GM23248 (cell line): ENCODE measurements around the gene SPSB3.

ENCODE experiments used
- EZH2 ChIP-seq: fragments of 200-600 bp; sonication (generic); IDR thresholded peaks from 2 replicates; pipeline ENCODE4 v1.6.1; 2018; ENCODE audit warnings: antibody characterized with exemption, mild to moderate bottlenecking; ENCODE audit not compliant: insufficient read depth, poor library complexity, severe bottlenecking
- EZH2phosphoT487 ChIP-seq: fragments of 200-600 bp; sonication (generic); IDR thresholded peaks from 2 replicates; pipeline ENCODE4 v1.6.1; 2018; ENCODE audit warnings: antibody characterized with exemption, moderate library complexity, mild to moderate bottlenecking, low read depth; ENCODE audit not compliant: insufficient read depth

DNA sequence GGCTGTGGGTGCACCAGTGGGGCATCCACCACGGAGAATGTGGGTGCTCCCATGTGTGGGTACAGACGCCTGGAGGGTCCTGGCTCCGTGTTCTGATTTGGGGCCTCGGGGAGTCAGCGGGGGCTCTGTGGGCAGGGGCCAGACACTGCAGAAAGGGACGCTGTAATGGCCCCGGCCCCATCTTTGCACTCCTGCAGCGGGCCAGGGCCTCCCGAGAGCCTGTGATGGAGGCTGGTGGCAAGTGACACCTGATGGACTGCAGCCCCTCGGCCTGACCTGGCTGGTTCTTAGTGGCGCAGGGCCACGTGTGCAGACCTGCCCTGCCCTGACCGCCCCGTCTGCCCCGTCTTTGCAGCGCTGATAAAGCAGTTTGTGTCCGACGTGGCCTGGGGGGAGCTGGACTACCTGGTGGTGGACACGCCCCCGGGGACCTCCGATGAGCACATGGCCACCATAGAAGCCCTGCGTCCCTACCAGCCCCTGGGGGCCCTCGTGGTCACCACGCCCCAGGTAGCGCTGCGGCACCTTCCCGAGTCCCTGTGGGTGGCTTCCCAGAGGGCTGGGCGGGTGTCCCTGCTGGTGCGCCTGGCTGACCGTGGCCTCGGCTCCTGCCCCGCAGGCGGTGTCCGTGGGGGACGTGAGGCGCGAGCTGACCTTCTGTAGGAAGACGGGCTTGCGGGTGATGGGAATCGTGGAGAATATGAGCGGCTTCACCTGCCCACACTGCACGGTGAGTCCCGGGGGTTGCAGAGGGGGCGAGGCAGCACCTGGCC lies 5.1 kb upstream of the SPSB3 start:
- TF ChIP-seq EZH2phosphoT487 (no peak), EZH2 (no peak)
